Activated B cell treated with CpG ODN at 0.5 μM for 24 hours (primary cell): Measurements from ENCODE around the gene ARHGAP26. TPM values are rescaled to one million over a fixed set of nuclear protein-coding genes. Genes with fewer than 3 reads are reported as not detected.
"Not testable (repeated sequence)": the region's sequence is repeated elsewhere in the genome, so short reads cannot be mapped to it uniquely, and the experiment has no call there.

Experiments used
- ATAC-seq: fragments of 200-7000 bp; cut with Tn5 transposase; one replicate; pipeline ENCODE4 v1.10.0; 2021; ENCODE audit warnings: low read depth, mild to moderate bottlenecking, moderate library complexity
- CTCF ChIA-PET: fragments of 350-600 bp; sonication (Branson Sonifier 250); formaldehyde crosslinking; loops from one replicate; lab custom pipeline; 2021; ENCODE audit warnings: antibody characterized with exemption; lab: Charles Lee
- POLR2A ChIA-PET: fragments of 350-600 bp; sonication (Branson Sonifier 250); formaldehyde crosslinking; loops from one replicate; lab custom pipeline; 2021; ENCODE audit warnings: antibody characterized with exemption; lab: Charles Lee
- DNase-seq: peaks from one replicate; pipeline ENCODE4 v3.0.0; 2022
- H3K27ac Mint-ChIP-seq: one replicate; pipeline ENCODE4 v1.8.0; 2020; ENCODE audit warnings: mixed read lengths
- H3K27me3 Mint-ChIP-seq: one replicate; pipeline ENCODE4 v1.8.0; 2021; ENCODE audit warnings: mixed read lengths
- H3K36me3 Mint-ChIP-seq: one replicate; pipeline ENCODE4 v1.8.0; 2021; ENCODE audit warnings: low read depth, mixed read lengths
- H3K4me1 Mint-ChIP-seq: one replicate; pipeline ENCODE4 v1.8.0; 2021; ENCODE audit warnings: mixed read lengths
- H3K4me3 Mint-ChIP-seq: one replicate; pipeline ENCODE4 v1.8.0; 2020; ENCODE audit warnings: mild to moderate bottlenecking, mixed read lengths
- H3K9me3 Mint-ChIP-seq: one replicate; pipeline ENCODE4 v1.8.0; 2020; ENCODE audit warnings: mixed read lengths
- intact Hi-C: fragments of 100-400 bp; cut with micrococcal nuclease; formaldehyde crosslinking; loops from one replicate; pipeline ENCODE4 v1.15.1; 2024
- total RNA-seq: library from RNA; stranded (reverse); gene quantifications from 2 replicates; pipeline ENCODE4 v1.2.3, GENCODE V29; 2022
- TF ChIP-seq, protein P1 (sequence below): fragments of 200-600 bp; IDR thresholded peaks from one replicate; pipeline ENCODE4 v1.8.0; 2022; ENCODE audit warnings: antibody characterized with exemption, mild to moderate bottlenecking

Gene ARHGAP26
- total RNA-seq, 1 donor from 2014 or later: 20.9 TPM

DNA sequence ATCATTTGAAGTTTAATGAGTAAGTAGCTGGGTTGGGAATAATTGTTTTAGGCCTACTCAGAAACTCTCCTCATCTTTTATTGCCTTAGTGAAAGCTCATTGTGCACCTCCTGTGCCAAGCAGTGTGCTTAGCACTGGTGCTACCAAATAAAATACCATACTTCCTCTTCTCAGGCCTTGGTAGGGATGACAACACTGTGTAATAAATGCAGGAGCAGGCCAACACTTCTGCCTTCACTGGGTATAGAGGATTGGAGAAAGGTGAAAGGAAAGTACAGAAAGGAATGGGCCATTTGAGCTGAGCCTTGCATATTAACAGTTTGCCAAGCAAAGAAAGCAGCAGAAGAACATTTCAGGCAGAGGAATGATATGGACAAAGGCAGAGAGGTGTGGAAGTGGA lies 347.6 kb downstream of the ARHGAP26 start:
- DNase-seq (no peak), ATAC-seq (no peak)
- H3K36me3 Mint-ChIP-seq: peaks cover 9% of the 10 kb centered on the region
- H3K4me3 Mint-ChIP-seq: no peak overlapping the region
- H3K9me3 Mint-ChIP-seq: no peaks in the 10 kb centered on the region
- TF ChIP-seq, protein P1, sequence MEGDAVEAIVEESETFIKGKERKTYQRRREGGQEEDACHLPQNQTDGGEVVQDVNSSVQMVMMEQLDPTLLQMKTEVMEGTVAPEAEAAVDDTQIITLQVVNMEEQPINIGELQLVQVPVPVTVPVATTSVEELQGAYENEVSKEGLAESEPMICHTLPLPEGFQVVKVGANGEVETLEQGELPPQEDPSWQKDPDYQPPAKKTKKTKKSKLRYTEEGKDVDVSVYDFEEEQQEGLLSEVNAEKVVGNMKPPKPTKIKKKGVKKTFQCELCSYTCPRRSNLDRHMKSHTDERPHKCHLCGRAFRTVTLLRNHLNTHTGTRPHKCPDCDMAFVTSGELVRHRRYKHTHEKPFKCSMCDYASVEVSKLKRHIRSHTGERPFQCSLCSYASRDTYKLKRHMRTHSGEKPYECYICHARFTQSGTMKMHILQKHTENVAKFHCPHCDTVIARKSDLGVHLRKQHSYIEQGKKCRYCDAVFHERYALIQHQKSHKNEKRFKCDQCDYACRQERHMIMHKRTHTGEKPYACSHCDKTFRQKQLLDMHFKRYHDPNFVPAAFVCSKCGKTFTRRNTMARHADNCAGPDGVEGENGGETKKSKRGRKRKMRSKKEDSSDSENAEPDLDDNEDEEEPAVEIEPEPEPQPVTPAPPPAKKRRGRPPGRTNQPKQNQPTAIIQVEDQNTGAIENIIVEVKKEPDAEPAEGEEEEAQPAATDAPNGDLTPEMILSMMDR: no peak
- H3K27ac Mint-ChIP-seq: no peak overlapping the region
- ChIA-PET CTCF (no interaction called here), POLR2A (no interaction called here)
- intact Hi-C loops: loop anchor here (5.0 kb wide), 1 partner anchor 116 kb away; no protein-coding TSS in a partner anchor
- no peaks in the 10 kb centered on the region for H3K27me3 Mint-ChIP-seq
- peaks cover 28% of the 10 kb centered on the region for H3K4me1 Mint-ChIP-seq

DNA sequence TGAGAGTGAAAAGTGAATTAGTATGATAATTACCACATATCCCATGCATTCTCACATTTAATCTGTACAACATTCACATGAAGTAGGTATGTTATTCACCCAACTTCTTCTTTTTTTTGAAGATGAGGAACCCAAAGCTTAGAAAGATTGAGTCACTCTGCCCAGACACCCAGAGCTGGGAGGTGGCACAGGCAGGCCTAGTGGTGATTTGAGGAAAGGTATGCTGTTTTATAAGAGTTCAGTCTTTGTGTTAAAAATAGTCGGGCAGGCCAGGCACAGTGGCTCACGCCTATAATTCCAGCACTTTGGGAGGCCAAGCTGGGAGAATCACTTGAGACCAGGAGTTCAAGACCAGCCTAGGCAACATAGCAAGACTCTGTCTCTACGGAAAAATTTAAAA lies 348.0 kb downstream of the ARHGAP26 start:
- DNase-seq (no peak), ATAC-seq (peak; percentile 64)
- intact Hi-C loops: loop anchor here (5.0 kb wide), 1 partner anchor 116 kb away; no protein-coding TSS in a partner anchor
- Mint-ChIP-seq H3K27ac (peak overlapping the region; percentile 51), H3K4me1 (peaks cover 26% of the 10 kb centered on the region), H3K4me3 (no peak overlapping the region), H3K27me3 (no peaks in the 10 kb centered on the region), H3K9me3 (no peaks in the 10 kb centered on the region), H3K36me3 (peaks cover 9% of the 10 kb centered on the region)
- ChIA-PET POLR2A (interaction anchor here (1.3 kb wide), 1 partner anchor 286 kb away, joined by 4 read pairs; no protein-coding TSS in a partner anchor), CTCF (no interaction called here)
- TF ChIP-seq, protein P1: no peak

DNA sequence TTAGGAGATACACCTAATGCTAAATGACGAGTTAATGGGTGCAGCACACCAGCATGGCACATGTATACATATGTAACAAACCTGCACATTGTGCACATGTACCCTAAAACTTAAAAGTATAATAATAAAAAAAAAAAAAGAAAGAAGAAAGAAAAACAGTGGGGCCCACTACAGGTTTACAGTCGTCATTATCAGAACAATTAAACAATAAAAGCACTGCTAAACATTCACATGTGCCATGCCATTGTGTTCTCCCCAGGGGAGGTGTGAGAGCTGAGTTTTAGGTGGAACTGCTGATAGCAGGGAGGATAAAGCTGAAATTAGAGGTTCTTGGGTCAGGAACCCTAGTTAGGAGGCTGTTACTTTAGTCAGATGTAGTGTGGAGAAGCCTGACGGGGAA lies 348.6 kb downstream of the ARHGAP26 start:
- H3K4me1 Mint-ChIP-seq: peaks cover 20% of the 10 kb centered on the region
- H3K4me3 Mint-ChIP-seq, H3K27me3 Mint-ChIP-seq, ATAC-seq, H3K36me3 Mint-ChIP-seq, DNase-seq, CTCF ChIA-PET, H3K9me3 Mint-ChIP-seq, H3K27ac Mint-ChIP-seq: not testable (repeated sequence)
- intact Hi-C loops: loop anchor here (5.0 kb wide), 1 partner anchor 117 kb away; no protein-coding TSS in a partner anchor
- POLR2A ChIA-PET: interaction anchor here (1.3 kb wide), 1 partner anchor 286 kb away, joined by 4 read pairs; no protein-coding TSS in a partner anchor

DNA sequence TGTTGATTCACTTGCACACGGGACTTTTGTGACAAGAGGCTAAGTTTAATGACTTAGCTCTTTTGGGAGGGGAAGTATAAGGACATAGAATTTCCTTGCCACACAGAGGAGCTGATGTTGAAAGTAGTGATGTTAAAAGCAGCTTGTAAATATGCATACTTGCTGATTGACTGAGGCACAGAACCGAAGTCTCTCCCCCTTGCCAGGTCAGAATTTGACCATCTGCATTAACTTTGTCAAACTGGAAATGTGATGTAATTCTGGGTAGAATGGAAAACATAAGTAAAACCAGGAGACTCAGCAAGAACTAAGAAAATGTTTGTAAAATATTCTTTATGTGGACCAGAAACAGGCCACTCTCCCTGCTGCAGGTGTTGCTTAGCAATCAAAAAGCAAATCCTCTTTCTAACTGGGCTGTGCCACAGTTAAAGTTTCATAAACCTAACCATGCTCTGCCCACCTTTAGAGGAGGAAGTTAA lies 349.2 kb downstream of the ARHGAP26 start:
- Mint-ChIP-seq H3K27ac (peak overlapping the region; percentile 25), H3K4me3 (no peak overlapping the region), H3K9me3 (no peaks in the 10 kb centered on the region), H3K4me1 (peaks cover 18% of the 10 kb centered on the region), H3K36me3 (peaks cover 9% of the 10 kb centered on the region), H3K27me3 (no peaks in the 10 kb centered on the region)
- ChIA-PET POLR2A (interaction anchor here (1.3 kb wide), 1 partner anchor 285 kb away, joined by 4 read pairs; no protein-coding TSS in a partner anchor), CTCF (no interaction called here)
- intact Hi-C loops: loop anchor here (5.0 kb wide), 1 partner anchor 117 kb away; no protein-coding TSS in a partner anchor
- DNase-seq: no peak
- TF ChIP-seq, protein P1: no peak
- peak; percentile 40 for ATAC-seq

DNA sequence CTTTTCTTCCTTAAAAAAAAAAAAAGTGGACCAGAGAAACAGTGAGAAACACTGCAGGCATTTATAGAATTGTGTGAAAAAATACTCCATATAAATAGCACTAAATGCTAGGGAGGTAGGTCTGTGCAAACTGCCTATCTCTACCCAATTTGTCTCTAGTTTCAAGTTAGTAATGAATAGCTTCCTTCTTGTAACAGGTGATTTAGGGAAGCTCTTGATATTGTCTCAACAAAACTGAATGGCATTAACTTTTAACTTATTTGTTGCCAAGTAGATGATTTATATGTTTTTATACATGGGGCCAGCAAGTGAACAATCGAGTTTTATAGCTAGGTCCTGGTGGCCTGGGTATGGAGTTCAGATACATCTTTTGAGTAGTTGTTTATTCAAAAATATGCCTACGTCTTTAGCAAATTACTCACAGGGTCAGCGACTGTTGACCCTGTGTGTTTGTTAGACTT lies 349.7 kb downstream of the ARHGAP26 start:
- POLR2A ChIA-PET: interaction anchor here (1.3 kb wide), 1 partner anchor 285 kb away, joined by 4 read pairs; no protein-coding TSS in a partner anchor

More for the DNA sequence above, 349.7 kb downstream of the ARHGAP26 start:
- DNase-seq: no peak
- Mint-ChIP-seq H3K9me3 (no peaks in the 10 kb centered on the region), H3K4me3 (no peak overlapping the region), H3K4me1 (peaks cover 18% of the 10 kb centered on the region), H3K36me3 (peaks cover 9% of the 10 kb centered on the region), H3K27me3 (no peaks in the 10 kb centered on the region), H3K27ac (no peak overlapping the region)
- ATAC-seq: no peak
- CTCF ChIA-PET: no interaction called here
- intact Hi-C loops: loop anchor here (5.0 kb wide), 1 partner anchor 118 kb away; no protein-coding TSS in a partner anchor
- TF ChIP-seq, protein P1: no peak
